ENCODE results near the gene CYP21A2. TPM values are rescaled to one million over a fixed set of nuclear protein-coding genes. Genes with fewer than 3 reads are reported as not detected.

The CYP21A2 gene
- total and polyA plus RNA-seq, 2 of the 8 experiments (the other 6 are each of a cell fraction or from before 2014, with no cell fraction given) = 0.22 to 0.23 TPM

DNA sequence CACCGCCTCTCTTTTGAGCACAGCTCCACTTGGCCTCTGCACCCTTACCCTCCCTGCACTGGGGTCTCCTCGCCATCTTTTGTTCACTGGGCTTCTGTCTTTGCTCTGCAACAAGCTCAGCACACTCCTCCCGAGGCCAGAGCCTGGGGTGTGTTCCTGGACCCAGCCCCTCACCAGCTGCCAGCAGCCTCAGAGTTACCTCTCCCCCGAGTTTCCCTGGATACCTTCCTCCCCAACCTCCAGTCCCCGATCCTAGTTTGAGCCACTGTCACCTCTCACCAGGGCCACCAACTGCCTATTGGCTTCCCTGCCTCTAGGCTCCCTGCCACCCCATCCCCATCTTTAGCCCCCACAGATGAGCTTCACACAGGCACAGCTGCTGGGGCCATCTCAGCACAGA, 12.3 kb downstream of the CYP21A2 start:
- Histone ChIP-seq H4K8ac (ENCODE audit: extremely low read depth, insufficient read depth, low read length) (no peak overlapping the region), H4K20me1 (replicated peaks in 1 of 2; ENCODE audit: control insufficient read depth in 1 of 2, insufficient read depth in 2 of 2, low read length in 2 of 2) (no peaks in the 10 kb centered on the region), H4K91ac (replicated peaks; ENCODE audit: insufficient read length, low read length) (no peak overlapping the region), H3K4me1 (replicated peaks in 1 of 4; ENCODE audit: control insufficient read depth in 3 of 4, insufficient read depth in 4 of 4, low read length in 3 of 4) (peaks cover 0 to 7% (median 4%) of the 10 kb centered on the region in 4 experiments; a peak in 4 of 7 replicates), H3K4ac (replicated peaks; ENCODE audit: insufficient read length, low read depth, low read length) (no peak overlapping the region), H3K23me2 (ENCODE audit: low read depth, low read length) (peaks cover 1% of the 10 kb centered on the region; the same call in 1 of the 2 replicates), H3K56ac (replicated peaks; ENCODE audit: insufficient read length, low read depth, low read length) (no peak overlapping the region), H3K27me3 (replicated peaks in 1 of 4; ENCODE audit: control insufficient read depth in 3 of 4, extremely low read depth in 1 of 4, insufficient read depth in 3 of 4, low read length in 3 of 4) (no peaks in the 10 kb centered on the region), H2BK12ac (ENCODE audit: low read depth, low read length) (no peak overlapping the region), H2BK120ac (replicated peaks; ENCODE audit: low read depth, low read length) (no peak overlapping the region), H2BK20ac (ENCODE audit: low read length) (no peak overlapping the region), H3K9ac (replicated peaks in 1 of 4; ENCODE audit: extremely low read depth in 1 of 4, low read depth in 3 of 4, low read length in 3 of 4) (no peak overlapping the region), H2AK5ac (ENCODE audit: low read depth, low read length) (no peak overlapping the region), H2BK5ac (ENCODE audit: low read depth, low read length) (no peak overlapping the region), H3K79me2 (ENCODE audit: control insufficient read depth in 1 of 2, insufficient read depth in 2 of 2, low read length in 2 of 2) (no peaks in the 10 kb centered on the region), H3K36me3 (ENCODE audit: control insufficient read depth in 2 of 4, insufficient read depth in 4 of 4, low read length in 3 of 4) (no peaks in the 10 kb centered on the region), H2BK15ac (ENCODE audit: low read length) (no peak overlapping the region), H3K4me2 (ENCODE audit: insufficient read depth in 1 of 2, low read depth in 2 of 2, low read length in 2 of 2) (no peak overlapping the region), H3K79me1 (ENCODE audit: low read depth, low read length) (no peaks in the 10 kb centered on the region), H3K23ac (ENCODE audit: insufficient read length) (no peak overlapping the region), H4K5ac (ENCODE audit: insufficient read length, low read depth, low read length) (no peak overlapping the region), H3K27ac (ENCODE audit: low read depth, low read length) (no peak overlapping the region), H3K14ac (ENCODE audit: insufficient read length) (no peak overlapping the region), H3K9me3 (ENCODE audit: insufficient read depth in 2 of 2, low read depth in 1 of 2, low read length in 1 of 2) (no peaks in the 10 kb centered on the region), H2AFZ (ENCODE audit: low read length) (no peak overlapping the region), H3K18ac (ENCODE audit: extremely low read depth, low read length) (no peak overlapping the region), H3K4me3 (ENCODE audit: extremely low read depth in 1 of 4, insufficient read depth in 2 of 4, low read depth in 3 of 4, low read length in 4 of 4) (no peak overlapping the region)
- WGBS, 2 experiments (ENCODE audit: extremely low coverage in 1 of 2, insufficient coverage in 1 of 2, insufficient read length in 1 of 2, insufficient replicate concordance in 2 of 2, low coverage in 1 of 2, low lambda C conversion rate in 2 of 2, missing lambda C conversion rate in 1 of 2) = 86% methylated on average over 5 of the region's 5 CpGs; no CpG with 5 or more reads in 1 of the 2 experiments
- ChIA-PET CTCF (ENCODE audit: partially characterized antibody) (interaction anchor here (0.6 to 1.9 kb wide), 4 partner anchors 16 to 67 kb away, joined by 3 to 11 read pairs (median 3); no protein-coding TSS in a partner anchor), POLR2A (ENCODE audit: partially characterized antibody) (interaction anchor here (0.7 to 0.9 kb wide), 2 partner anchors 104 to 120 kb away, joined by 3 read pairs; no protein-coding TSS in a partner anchor)
- DNase-seq (ENCODE audit: low read depth in 1 of 2, low spot score in 2 of 2) = no peak
- FAIRE-seq = no peak
- no peak for TF ChIP-seq SIN3A (conservative IDR thresholded peaks at IDR 0.05 in 1 of 2, IDR thresholded peaks at IDR 0.05 in 1 of 2; ENCODE audit: low read depth in 1 of 2, low read length in 2 of 2)
- TF ChIP-seq, protein P1, sequence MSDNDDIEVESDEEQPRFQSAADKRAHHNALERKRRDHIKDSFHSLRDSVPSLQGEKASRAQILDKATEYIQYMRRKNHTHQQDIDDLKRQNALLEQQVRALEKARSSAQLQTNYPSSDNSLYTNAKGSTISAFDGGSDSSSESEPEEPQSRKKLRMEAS (IDR thresholded peaks at IDR 0.05) = no peak
- no peak for TF ChIP-seq YY1 (IDR thresholded peaks at IDR 0.05; ENCODE audit: low read depth, low read length)
- no peak for TF ChIP-seq EZH2 (IDR thresholded peaks at IDR 0.05; ENCODE audit: low read depth, low read length, severe bottlenecking)
- TF ChIP-seq POLR2A (IDR thresholded peaks at IDR 0.05; ENCODE audit: control extremely low read depth in 1 of 2, low read depth in 2 of 2, low read length in 2 of 2) = no peak
- TF ChIP-seq KDM1A (IDR thresholded peaks at IDR 0.05; ENCODE audit: borderline replicate concordance, low read length) = no peak
- no peak for TF ChIP-seq FOSL1 (IDR thresholded peaks at IDR 0.05; ENCODE audit: insufficient read depth, low read depth, low read length)
- no peak for TF ChIP-seq NRF1 (IDR thresholded peaks at IDR 0.05; ENCODE audit: low read depth, low read length)
- no peak for TF ChIP-seq EGR1 (IDR thresholded peaks at IDR 0.05; ENCODE audit: borderline replicate concordance, low read depth, low read length)
- TF ChIP-seq TAF1 (IDR thresholded peaks at IDR 0.05; ENCODE audit: low read depth, low read length) = no peak
- TF ChIP-seq SP1 (IDR thresholded peaks at IDR 0.05; ENCODE audit: low read depth, low read length) = no peak
- TF ChIP-seq CBX5 (IDR thresholded peaks at IDR 0.05; ENCODE audit: low read depth, low read length) = no peak
- TF ChIP-seq GABPA (IDR thresholded peaks at IDR 0.05; ENCODE audit: borderline replicate concordance, insufficient read depth, low read length) = no peak
